NCI-H1694 treated with DMSO at 0.1 percent for 48 hours (cell line): Measurements from ENCODE around the gene PSMF1.
A peak's percentile ranks its signal among the peaks of the same experiment; 100 is the strongest.

Experiments used
- DNase-seq: peaks from one replicate; lab custom pipeline; 2025; lab: John Stamatoyannopoulos, UW

Gene PSMF1

DNA sequence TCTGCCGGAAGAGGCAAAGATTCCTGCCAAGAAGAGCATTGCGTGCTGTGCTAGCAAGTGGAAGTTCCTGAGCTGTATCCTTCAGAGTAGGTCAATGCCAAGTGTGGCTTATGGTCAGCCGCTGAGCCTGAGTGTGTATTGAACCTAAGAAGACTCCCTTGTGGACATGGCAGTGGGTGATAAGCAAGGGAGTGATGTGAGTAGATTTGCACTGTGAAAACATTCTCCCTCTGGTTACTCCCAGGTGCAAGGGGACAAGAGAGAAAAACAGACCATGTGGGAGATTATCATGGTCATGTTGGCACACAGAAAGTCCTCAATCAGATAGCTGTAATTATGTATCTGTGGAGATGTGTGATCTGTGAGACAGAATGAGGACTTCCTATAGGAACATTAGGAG is 72.4 kb downstream of the PSMF1 start:
- no peak for DNase-seq

DNA sequence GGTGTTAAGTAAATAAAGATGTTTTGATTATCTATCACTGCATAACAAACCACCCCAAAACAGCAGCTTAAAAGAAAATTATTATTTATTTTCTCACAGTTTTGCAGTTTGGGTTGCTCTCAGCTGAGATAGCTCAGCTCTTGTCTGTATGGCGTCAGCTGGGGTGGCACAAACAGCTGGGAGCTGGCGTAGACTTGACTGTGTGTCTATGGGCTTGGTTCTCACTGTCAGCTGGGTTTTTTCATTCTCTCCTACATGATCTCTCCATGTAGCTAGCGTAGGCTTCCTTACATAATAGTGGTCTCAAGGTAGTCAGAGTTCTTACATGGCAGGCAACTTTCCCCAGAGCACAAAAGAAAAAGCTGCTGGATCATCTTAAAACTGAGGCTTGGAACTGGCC is 72.9 kb downstream of the PSMF1 start:
- DNase-seq = no peak

DNA sequence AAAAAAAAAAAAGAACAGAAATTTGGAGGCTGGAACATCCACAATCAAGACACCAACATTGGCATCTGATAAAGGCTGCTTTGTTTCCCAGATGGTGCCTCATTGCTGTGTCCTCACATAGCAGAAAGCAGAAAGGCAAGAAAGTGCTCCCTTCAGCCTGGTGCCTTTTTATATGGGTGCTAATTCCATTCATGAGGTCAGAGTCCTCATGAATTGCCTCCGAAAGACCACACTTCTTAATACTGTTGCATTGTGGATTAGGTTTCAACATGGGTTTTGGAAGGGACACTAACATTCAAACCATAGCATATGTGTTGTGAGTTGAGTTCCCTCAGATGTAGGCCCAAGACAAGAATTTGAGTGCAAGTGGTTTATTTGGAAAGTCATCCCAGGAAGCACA is 76.8 kb downstream of the PSMF1 start:
- no peak for DNase-seq

DNA sequence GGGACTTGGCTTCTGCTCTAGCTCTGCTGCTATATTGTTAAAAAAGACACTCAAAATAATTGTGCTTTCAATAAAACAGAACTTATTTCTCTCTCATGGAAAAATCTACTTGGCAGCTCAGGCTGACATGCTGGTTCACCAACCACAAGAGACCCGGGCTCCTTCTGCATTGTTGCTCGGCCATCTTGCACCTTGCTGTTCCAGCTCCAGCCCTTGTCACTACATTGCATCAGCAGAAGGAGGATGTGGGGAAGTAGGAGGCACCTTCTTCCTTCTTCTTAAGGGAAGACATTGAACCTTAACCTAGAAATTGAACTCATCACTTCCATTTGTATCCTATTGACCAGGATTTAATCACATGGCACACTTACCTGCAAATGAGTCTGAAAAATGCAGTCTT is 78.2 kb downstream of the PSMF1 start:
- no peak for DNase-seq

DNA sequence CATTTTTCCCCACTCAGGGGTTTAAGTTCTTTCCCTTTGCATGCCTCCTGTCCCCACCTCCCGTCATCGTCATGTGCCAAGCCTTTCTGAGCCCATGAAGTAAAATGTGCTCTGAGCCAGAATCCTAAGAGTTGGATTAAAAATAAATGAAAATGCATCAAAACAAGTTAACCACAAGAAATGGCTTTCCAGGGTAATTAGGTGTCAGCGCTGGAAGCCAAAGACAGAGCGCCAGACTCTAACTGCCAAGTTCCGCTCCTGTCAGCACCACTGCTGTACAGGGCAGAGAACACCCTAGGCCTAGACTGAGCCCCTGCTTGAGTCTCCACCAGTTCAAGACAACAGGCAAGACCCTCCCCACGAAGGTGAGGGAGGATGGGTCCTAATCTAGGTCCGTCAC is 79.4 kb downstream of the PSMF1 start:
- DNase-seq = no peak

DNA sequence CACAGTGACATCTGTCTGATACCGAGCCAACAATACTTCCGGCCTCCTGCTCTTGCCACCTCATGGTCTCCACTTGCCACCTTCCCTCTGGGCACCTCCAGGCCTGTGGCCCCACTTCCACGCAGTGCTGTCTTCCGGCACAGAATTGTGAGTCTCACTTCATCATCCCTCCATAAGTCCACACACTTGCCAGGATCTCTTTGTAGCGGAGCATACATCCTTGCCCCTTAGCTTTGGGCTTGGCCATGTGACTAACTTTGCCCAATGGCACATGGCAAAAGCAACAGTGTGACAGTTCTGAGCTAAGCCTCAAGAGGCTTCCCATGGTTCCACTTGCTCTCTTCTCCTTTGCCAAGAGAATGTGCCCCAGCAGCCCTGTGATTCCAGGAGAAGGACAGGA is 80.3 kb downstream of the PSMF1 start:
- DNase-seq = no peak

DNA sequence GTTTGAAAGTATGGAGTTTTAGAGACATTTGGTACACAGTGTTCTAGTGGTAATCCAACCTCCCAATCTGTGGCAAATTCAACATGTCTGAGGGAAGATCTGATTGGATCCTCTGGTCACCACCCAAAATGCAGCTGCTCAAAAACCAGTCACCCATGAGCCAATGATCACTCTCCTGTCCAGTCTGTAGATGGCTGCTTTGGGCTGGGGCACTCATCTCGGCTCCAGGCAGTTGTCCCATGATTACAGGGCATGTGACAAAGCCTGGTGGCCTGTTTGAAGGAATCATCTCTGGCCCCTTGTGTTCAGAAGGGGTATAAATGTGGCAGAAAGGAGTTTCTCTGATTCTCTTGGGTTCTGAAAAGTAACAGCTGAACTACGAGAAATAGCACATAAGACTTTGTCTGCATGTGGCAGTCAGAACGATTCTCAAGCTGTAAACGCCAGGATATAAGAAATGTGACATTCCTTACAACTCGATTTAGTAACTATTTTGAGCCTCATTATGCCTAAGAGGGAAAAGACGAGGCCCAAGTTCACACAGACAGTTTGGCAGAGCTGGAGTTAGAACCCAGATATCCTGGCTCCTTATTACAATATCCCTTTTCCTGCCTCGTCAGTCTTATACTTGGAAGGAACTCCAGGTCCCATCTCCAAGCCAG is 80.9 kb downstream of the PSMF1 start:
- DNase-seq = no peak

DNA sequence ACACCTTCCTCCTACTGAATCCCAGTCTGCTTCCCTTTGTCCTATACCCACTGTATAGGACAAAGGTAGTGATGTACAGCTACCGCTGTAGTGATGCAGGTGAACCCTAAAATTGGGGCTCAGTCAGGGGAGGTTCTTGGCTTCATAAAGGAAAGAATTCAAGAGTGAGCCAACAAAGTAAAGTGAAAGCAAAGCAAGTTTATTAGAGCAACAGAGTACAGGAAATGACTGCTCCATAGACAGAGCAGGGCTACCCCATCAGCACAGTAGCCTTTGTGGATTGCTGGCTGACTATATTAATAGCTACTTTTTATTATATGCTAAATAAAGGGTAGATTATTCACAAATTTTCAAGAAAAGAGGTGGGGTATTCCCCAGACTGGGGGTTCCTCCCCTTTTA is 81.6 kb downstream of the PSMF1 start:
- no peak for DNase-seq

DNA sequence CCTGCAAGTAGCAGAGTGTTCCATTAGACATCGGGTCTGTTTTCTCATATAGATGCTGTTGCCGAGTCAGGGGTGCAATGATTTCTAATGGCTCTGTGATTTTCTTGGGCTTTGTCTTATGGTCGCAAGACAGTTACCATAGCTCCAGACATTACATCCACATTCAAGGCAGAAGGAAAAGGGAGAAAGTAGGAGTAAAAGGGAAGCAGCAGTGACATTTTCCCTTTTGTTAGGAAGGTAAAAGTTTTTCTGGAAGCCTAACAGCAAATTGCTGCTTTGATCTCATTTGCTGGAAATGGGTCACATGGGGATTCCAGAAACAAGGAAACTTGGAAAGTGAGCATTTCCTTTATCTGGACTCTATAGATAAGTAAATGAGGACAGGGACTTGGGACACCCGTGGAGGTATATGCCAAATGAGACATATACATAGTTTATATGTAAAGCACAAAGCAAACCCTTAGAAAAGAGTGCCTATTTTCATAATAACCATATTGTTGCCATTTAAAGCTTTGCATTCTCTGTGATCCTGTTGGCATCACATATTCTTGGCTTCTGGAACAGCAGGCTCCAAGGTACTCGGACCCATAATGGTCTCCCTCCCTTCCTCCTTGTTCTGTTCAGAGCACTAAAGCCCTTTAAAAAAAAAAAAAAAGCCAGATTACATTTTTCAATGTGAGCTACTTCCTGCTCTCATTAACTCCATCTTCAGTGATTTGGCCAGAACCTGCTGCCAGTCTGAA is 84.5 kb downstream of the PSMF1 start, which contains the start of gene C20orf202:
Gene C20orf202 (plus strand): TSS at position 693 of the 743 bp plus-strand sequence. CDS start 132 bp downstream, outside the sequence.
- no peak for DNase-seq

DNA sequence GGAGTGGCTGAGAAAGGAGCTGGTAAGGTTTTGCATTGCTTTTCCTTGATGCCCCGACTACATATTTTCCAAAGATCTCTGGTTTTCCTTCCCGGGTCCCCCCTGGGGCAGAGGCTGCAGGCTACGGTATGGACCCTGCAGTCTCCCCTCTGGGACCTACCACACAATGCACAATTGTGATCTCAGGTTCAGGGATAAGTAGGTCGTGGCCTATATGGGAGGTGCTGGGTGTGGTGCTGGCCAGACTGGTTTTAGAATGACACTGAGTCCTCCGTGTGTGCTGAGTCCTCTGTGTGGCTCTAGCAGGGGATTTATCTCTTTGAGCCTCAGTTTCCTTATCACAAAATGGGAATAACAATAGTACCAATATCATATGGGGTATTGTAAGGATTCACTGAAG is 85.2 kb downstream of the PSMF1 start:
- DNase-seq = no peak

DNA sequence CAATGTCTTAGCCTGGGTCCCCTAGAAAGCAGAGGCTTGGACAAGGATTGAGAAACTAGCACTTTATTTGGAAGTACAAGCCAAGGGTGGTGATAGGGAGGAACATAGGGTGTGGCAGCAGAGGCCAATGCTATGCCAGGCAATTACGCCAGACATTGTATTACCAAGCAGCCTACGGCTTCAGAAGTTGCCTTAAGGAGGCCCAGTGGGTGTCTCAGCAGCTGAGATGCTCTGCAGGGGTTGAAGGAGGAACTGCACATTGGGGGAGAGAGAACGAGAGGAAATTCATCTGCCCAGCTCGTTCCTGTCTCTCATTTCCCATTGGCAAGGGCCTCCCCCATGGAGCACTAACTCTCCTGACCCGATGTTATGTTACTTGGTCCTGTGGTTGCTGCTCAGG is 85.7 kb downstream of the PSMF1 start:
- no peak for DNase-seq

DNA sequence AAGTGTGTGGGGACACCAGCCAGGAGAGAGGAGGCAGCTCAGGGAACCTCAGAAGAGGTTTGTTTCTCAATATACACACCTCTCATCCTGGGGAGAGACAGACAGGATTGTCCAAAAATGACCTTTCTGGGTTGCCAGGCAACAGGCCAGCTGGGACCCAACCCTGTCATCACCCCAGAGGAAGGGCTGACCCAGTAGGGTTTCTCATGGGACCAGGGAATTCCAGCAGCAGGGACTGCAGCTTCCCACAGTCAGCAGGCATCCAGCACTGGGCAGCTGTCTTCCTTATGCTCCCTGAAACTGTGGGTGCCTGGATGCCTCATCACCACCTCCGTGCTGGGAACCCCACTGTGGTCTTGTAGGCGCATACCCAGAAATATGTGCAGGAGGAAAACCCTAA is 86.2 kb downstream of the PSMF1 start:
- no peak for DNase-seq

DNA sequence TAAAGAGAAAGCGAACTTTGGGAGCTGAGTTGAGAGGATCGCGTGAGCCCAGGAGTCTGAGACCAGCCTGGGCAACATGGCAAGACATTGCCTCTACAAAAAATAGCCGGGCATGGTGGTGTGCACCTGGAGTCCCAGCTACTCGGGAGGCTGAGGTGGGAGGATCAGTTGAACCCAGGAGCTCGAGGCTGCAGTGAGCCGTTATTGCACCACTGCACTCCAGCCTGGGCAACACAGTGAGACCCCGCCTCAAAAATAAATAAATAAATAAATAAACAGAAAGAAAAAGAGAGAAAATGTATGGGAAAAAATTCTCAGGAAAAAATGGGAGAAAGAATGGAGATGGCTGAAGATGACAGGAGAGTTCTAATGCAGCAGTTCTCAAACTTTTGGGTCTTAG is 87.4 kb downstream of the PSMF1 start:
- no peak for DNase-seq

DNA sequence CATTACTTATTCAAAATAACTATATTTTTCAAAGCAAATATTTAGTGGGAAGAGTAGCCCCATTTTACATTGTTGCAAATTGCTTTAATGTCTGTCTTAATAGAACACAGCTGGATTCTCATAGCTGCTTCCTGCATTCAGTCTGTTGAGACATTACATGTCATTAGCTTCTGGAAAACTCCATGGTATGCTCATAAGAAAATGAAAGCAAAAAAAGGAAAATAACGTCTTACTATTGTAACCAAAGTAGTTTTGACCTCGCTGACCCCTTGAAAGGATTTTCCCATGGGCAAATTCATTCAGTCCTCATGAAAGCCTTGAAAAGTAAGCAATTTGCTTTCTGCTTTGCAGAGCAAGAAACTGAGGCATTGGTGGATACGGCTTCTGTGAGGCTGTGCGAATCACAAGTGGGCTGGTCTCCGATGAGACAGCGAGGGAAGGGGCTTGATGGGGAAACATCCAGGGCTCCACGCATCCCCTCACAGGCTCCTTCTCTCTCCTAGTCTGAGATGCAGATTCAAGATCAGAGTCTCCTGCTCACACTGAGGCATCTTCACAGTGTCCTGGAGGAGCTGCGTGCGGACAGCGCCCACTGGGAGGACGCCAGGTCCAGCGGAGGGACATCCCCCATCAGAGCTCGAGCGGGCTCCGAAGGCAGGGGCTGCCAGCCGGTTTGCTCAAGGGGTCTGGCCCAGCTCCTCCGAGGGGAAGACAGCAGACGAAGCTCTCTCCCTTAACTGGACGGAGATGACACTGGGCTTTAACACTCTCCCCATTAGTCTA is 88.2 kb downstream of the PSMF1 start:
- no peak for DNase-seq

DNA sequence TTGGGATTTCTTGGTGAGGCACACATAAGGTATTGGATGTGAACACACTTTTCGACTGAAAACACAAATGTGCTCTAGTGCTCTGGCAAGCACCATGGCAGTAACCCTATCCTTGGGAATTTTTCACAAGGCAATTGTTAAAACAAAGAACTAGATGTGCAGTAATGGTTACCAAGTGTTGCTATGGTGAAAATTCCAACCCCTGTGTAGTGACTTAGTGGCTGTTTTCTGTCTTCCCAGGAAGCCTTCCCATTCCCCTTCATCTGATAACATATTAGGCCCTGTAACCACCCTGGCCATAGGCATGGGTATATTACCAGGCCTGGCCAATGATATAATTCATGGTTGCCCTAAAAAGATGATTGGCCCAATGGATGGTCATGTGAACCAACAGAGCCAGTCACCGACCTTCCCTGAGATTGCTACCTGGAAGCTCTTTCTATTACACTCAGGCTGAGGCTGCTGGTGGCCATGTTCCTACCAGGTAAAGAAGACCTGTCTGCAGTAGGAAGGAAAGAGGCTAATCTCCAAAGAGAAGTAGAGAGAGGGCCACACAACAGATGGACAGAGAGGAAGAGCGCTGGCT is 89.0 kb downstream of the PSMF1 start:
- no peak for DNase-seq

DNA sequence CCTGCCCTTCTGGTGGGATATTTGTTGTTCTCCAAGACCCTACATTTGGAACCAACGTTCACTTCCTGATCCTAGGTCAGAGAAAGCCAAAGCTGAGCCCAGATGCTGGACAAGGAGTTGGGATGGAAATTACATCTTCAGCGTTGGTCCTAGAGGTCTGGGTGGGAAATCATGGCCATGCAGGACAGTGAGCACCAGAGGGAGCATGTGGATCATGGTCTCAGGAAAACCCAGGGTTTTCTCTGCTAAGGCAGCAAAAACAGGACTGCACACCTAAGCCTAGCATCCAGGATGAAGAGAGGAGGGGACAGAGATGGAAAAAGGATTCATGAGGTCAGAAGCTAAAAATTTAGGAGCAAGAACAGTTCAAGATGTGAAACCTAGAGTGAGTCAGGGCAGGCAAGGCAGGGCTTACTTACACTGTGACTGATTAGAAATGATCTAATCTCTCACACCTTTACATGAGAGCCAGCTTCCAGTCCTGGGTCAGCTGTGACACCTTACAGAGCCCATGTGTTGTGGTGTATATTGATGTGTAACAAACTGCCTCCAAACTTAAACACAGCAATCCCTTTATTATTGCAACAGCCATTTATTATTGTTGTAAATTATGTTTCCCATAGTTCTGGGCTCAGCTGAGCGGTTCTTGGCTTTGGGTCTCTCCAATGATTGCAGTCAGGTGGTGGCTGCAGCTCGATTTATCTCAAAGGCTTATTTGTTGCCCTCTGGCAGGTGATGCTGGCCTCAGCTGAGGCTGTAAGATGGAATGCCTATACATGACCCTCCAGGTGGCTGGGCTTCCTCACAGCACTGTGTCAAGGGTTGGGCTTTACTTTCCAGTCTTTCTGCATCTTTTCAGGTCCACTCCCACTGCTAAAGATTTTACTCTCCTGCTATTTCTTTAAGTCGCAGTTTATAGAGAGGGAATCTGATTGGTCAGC is 91.3 kb downstream of the PSMF1 start:
- DNase-seq = no peak

DNA sequence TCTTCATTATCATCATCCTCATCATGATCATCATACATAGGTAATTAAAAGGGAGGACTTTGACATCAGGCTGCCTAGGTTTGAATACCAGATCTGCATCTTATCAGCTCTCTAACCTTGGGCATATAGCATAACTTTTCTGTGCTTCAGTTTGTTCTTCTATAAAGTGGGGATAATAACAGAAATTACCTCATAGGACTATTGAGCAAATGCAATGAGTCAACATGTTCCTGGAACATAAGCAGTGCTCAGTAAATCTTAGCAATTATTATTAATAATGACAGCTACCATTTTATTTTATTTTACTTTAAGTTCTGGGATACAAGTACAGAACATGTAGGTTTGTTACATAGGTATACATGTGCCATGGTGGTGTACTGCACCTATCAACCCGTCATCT is 92.1 kb downstream of the PSMF1 start:
- no peak for DNase-seq

DNA sequence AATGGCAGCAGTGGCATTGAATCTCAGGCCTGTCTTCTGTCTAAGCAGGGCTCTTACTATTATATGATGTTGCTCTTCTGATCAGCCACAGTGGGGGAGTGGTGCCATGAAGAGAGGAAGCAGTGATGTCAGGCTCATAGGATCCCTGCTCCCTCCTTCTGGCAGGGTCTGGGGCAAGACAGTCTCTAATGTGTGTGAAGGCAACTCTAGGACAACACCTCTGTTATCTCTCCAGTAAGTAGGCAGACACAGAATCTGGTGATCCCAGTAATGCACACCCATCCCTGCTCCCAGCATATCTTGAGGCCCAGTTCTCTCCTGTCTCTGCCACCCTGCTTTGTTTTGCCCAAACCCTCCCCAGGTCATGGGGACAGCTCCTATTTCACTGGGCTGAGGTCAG is 93.6 kb downstream of the PSMF1 start:
- DNase-seq = no peak

DNA sequence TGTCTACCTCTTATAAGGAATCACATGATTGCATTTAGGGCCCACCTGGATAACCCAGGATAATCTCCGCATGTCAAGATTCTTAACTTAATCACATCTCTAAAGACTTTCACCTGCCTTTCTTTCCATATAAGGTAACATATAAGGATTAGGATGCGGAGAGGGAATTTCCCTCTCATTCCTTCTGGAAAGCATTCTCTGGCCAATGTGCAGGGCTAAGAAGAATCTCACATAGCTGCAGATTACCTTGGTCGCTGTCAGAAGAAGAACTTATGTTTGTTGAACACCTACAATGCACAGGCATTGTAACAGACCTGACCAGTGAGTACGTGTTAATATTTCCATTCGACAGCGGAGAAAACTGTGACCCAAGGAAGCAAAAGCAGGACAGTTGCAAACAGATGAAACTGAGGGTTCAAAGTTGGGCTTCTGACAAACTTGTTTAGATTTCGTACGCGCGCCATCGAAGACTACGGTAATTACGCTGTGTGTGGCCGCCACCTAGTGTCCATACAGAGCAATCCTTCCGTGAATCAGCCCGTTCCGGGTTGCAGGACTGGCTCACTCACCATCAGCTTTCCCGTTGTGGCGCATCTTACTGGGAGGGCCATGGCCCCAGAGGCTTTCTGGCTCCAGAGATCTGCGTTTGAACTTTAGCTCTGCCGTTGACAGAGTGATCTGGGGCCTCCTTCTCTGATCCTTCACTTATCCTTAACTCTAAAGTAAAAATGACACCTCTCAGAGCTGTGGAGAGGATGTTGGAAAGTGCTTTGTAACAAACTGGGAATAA is 94.4 kb downstream of the PSMF1 start:
- DNase-seq = peak; percentile 14

DNA sequence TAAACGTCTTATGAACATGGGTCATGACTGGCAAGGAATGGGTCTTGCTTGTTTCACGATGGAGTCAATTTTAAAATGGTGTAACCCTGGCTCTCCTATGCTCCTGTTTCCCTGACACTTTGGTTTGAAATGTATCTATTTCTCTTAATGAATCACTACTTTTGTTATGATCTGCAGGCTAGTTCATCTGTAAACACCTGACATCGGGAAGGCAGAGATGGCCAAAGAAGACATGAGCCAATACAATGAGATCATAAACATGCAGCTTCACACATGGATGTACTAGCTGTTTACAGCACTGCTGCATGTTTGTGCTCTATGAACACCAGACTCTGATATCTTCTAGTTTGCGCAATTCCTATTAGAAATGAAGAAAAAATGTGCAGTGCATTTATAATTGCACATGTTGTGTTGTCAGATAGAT is 96.4 kb downstream of the PSMF1 start:
- DNase-seq = no peak
